ENCODE results near the gene FARSA. TPM values are rescaled to one million over a fixed set of nuclear protein-coding genes. Genes with fewer than 3 reads are reported as not detected.
A peak's percentile ranks its signal among the peaks of the same experiment; 100 is the strongest.

FARSA gene
- total RNA-seq, 1 donor from 2014 or later, result 76.7 TPM

DNA sequence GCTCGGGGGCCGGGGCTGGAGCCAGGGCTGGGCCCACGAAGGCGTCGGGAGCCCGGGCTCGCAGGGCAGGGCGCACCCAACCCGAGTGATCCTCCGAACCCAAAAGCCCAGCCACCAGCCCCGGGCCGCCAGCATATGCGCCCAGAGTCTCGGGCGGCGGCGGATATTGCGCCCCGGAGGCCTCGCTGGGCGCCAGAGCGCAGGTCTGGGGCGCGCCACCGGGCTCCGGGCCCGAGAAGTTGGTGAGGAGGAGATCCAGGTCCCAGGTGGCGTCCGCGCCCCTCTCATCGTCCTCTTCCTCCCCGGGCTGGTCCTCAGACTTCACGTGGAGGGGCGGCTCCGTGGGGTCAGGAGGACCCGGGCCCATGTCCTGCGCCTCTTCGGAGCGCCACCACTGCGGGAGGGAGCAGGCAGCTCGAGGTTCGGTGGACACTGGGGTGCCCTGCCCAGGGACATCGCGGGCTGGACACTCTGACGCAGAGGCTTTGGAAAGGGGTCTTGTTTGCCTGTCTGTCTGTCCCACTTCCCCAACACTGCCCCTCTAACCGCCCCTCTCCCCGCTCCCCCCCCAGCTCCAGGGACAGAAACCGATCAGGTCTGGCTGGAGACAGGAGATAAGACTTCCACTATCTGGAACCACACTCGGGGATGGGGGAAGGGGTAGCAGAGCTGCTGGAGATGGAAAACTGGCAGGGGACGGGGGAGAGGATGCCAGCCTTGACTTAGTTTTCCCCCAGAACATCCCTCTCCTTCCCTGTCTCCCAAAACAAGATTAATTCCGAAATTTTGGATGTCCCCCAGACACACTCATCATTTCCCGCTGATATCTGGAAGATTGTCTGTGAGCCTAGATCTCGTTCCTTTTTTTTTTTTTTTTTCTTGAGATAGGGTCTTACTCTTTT lies 47.5 kb downstream of the FARSA start:
- Histone ChIP-seq H3K9ac (ENCODE audit: low read length) (no peak overlapping the region), H3K27ac (ENCODE audit: low read depth, low read length) (no peak overlapping the region), H3K36me3 (ENCODE audit: insufficient read depth, low read length) (no peaks in the 10 kb centered on the region), H2AFZ (ENCODE audit: low read depth, low read length) (no peak overlapping the region), H3K27me3 (ENCODE audit: insufficient read depth, low read length) (peaks cover 22% of the 10 kb centered on the region), H3K4me3 (ENCODE audit: insufficient read depth, low read depth, low read length) (peak overlapping the region; percentile 5), H3K9me3 (ENCODE audit: insufficient read depth, low read depth, low read length) (peaks cover 17% of the 10 kb centered on the region), H3K4me1 (ENCODE audit: insufficient read depth, low read length) (peaks cover 3% of the 10 kb centered on the region), H3K79me2 (ENCODE audit: insufficient read depth, low read length) (no peaks in the 10 kb centered on the region), H3K4me2 (ENCODE audit: low read length) (peak overlapping the region; percentile 70), H4K20me1 (ENCODE audit: insufficient read depth, low read length) (no peaks in the 10 kb centered on the region)
- FAIRE-seq (no peak), DNase-seq (ENCODE audit: low read depth) (no peak)
- H3K4me1 Mint-ChIP-seq (ENCODE audit: low read depth, unreplicated experiment), result no peaks in the 10 kb centered on the region
- H3K9me3 Mint-ChIP-seq (ENCODE audit: unreplicated experiment), result no peaks in the 10 kb centered on the region
- TF ChIP-seq, protein P1, sequence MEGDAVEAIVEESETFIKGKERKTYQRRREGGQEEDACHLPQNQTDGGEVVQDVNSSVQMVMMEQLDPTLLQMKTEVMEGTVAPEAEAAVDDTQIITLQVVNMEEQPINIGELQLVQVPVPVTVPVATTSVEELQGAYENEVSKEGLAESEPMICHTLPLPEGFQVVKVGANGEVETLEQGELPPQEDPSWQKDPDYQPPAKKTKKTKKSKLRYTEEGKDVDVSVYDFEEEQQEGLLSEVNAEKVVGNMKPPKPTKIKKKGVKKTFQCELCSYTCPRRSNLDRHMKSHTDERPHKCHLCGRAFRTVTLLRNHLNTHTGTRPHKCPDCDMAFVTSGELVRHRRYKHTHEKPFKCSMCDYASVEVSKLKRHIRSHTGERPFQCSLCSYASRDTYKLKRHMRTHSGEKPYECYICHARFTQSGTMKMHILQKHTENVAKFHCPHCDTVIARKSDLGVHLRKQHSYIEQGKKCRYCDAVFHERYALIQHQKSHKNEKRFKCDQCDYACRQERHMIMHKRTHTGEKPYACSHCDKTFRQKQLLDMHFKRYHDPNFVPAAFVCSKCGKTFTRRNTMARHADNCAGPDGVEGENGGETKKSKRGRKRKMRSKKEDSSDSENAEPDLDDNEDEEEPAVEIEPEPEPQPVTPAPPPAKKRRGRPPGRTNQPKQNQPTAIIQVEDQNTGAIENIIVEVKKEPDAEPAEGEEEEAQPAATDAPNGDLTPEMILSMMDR (IDR thresholded peaks at IDR 0.05; ENCODE audit: insufficient read depth, low read depth, low read length), result no peak
- TF ChIP-seq EZH2 (IDR thresholded peaks at IDR 0.05; ENCODE audit: insufficient read depth, low read length), result peak; percentile 27
- H3K27me3 Mint-ChIP-seq (ENCODE audit: low read depth, unreplicated experiment), result peaks cover 35% of the 10 kb centered on the region
- no peak overlapping the region for H3K27ac Mint-ChIP-seq (ENCODE audit: unreplicated experiment)
- H3K4me3 Mint-ChIP-seq (ENCODE audit: unreplicated experiment), result no peak overlapping the region
- H3K36me3 Mint-ChIP-seq (ENCODE audit: low read depth, unreplicated experiment), result no peaks in the 10 kb centered on the region

DNA sequence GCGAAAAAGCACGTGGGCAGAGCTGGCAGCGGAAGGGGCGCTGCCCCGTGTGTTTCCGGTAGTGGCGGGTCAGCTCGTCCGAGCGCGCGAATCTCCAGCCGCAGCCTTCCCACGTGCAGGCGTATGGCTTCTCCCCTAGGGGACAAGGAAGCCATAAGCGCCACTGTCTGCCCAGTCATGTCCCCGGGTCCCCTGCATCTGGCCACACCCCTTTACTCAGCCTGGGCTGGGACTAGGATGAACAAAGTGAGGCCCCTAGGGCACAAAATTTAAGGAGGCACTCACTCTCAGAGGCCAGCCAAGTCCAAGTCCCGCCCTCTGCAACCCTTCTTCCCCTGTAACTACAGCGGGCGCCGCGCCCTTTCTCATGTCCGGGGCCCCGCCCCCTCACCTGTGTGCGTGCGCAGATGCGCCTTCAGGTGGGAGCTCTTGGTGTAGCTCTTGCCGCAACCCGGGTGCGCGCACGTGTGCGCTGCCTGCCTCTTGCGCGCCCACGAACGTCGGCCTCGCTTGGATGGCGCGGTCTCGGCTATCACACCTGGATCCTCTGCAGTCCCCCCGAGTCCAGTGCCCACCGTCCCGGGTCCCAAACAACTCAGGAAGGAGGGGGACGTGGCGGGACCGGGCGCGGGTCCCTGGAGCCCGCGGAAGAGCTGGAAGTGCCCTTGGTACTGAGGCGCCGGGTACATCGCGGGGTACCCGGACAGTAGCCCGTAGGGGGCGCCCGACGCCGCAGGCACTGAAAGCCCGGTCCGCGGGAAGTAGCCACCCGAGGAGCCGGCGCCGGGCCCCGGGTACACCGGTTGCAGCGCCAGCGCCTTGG lies 48.4 kb downstream of the FARSA start:
- peaks cover 17% of the 10 kb centered on the region for H3K9me3 ChIP-seq (ENCODE audit: insufficient read depth, low read depth, low read length)
- no peaks in the 10 kb centered on the region for H3K4me1 Mint-ChIP-seq (ENCODE audit: low read depth, unreplicated experiment)
- no peaks in the 10 kb centered on the region for H3K79me2 ChIP-seq (ENCODE audit: insufficient read depth, low read length)
- H3K9ac ChIP-seq (ENCODE audit: low read length), result no peak overlapping the region
- no peaks in the 10 kb centered on the region for H4K20me1 ChIP-seq (ENCODE audit: insufficient read depth, low read length)
- H3K27me3 ChIP-seq (ENCODE audit: insufficient read depth, low read length), result peaks cover 22% of the 10 kb centered on the region
- no peak overlapping the region for H3K27ac ChIP-seq (ENCODE audit: low read depth, low read length)
- H3K4me1 ChIP-seq (ENCODE audit: insufficient read depth, low read length), result no peaks in the 10 kb centered on the region
- H3K36me3 ChIP-seq (ENCODE audit: insufficient read depth, low read length), result no peaks in the 10 kb centered on the region
- DNase-seq (ENCODE audit: low read depth) (peak; percentile 16), FAIRE-seq (no peak)
- no peaks in the 10 kb centered on the region for H3K36me3 Mint-ChIP-seq (ENCODE audit: low read depth, unreplicated experiment)
- H3K9me3 Mint-ChIP-seq (ENCODE audit: unreplicated experiment), result no peaks in the 10 kb centered on the region
- H3K4me3 ChIP-seq (ENCODE audit: insufficient read depth, low read depth, low read length), result peak overlapping the region; percentile 10
- H2AFZ ChIP-seq (ENCODE audit: low read depth, low read length), result peak overlapping the region; percentile 47
- H3K27me3 Mint-ChIP-seq (ENCODE audit: low read depth, unreplicated experiment), result peaks cover 35% of the 10 kb centered on the region
- peak overlapping the region; percentile 70 for H3K4me2 ChIP-seq (ENCODE audit: low read length)
- peak overlapping the region; percentile 54 for H3K4me3 Mint-ChIP-seq (ENCODE audit: unreplicated experiment)
- no peak overlapping the region for H3K27ac Mint-ChIP-seq (ENCODE audit: unreplicated experiment)
- TF ChIP-seq, protein P1 (IDR thresholded peaks at IDR 0.05; ENCODE audit: insufficient read depth, low read depth, low read length), result no peak
- no peak for TF ChIP-seq EZH2 (IDR thresholded peaks at IDR 0.05; ENCODE audit: insufficient read depth, low read length)

Data from astrocyte (in vitro differentiated cells and primary cell).